Measurements from ENCODE around the gene MEPCE.

- TF ChIP-seq CTCF (IDR thresholded peaks at IDR 0.05; ENCODE audit: low read depth, low read length, poor library complexity, severe bottlenecking) (no peak), EZH2phosphoT487 (IDR thresholded peaks at IDR 0.05; ENCODE audit: borderline replicate concordance, low read length) (no peak)
These were observed 38.2 kb downstream of the MEPCE start for GRCh38 chr7:100467638-100468373.

Measured in DOHH2 (cell line).